ENCODE measurements around the gene GATA1. TPM values are rescaled to one million over a fixed set of nuclear protein-coding genes. Genes with fewer than 3 reads are reported as not detected.

The GATA1 gene
- total RNA-seq (2021; ENCODE audit: unreplicated experiment) (0.23 TPM), Bru-seq, nascent RNA (not detected), BruChase-seq, experiment 1, labeled RNA remaining after a 2-hour chase (not detected), BruChase-seq, experiment 2, labeled RNA remaining after a 6-hour chase (percentile 10 among the genes with signal in this experiment)
- polyA plus RNA-seq (2012; ENCODE audit: insufficient read length) = not detected
- long read RNA-seq = 0 reads

GRCh38 chrX:48786341-48786800 lies at the start of gene GATA1:
GATA1 (plus strand) TSS chrX:48786590; CDS start chrX:48791110, 4,520 bp downstream.
- POLR2A ChIA-PET = no interaction called here
- intact Hi-C loops (cut with micrococcal nuclease; ENCODE audit: unreplicated experiment) = no loop called here
- in situ Hi-C loops (cut with HindIII; ENCODE audit: low pct_unique_long_range_greater_than_20kb, low sequenced_read_pairs) = no loop called here
- TF ChIP-seq TCF7L2 (IDR thresholded peaks at IDR 0.05; ENCODE audit: low read depth, low read length) (no peak), SIN3A (IDR thresholded peaks at IDR 0.05; ENCODE audit: borderline replicate concordance, insufficient read depth, low read depth, low read length) (no peak), POLR2AphosphoS5 (IDR thresholded peaks at IDR 0.05; ENCODE audit: low read depth, low read length) (no peak)
- TF ChIP-seq, protein P1, sequence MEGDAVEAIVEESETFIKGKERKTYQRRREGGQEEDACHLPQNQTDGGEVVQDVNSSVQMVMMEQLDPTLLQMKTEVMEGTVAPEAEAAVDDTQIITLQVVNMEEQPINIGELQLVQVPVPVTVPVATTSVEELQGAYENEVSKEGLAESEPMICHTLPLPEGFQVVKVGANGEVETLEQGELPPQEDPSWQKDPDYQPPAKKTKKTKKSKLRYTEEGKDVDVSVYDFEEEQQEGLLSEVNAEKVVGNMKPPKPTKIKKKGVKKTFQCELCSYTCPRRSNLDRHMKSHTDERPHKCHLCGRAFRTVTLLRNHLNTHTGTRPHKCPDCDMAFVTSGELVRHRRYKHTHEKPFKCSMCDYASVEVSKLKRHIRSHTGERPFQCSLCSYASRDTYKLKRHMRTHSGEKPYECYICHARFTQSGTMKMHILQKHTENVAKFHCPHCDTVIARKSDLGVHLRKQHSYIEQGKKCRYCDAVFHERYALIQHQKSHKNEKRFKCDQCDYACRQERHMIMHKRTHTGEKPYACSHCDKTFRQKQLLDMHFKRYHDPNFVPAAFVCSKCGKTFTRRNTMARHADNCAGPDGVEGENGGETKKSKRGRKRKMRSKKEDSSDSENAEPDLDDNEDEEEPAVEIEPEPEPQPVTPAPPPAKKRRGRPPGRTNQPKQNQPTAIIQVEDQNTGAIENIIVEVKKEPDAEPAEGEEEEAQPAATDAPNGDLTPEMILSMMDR (IDR thresholded peaks at IDR 0.05) = no peak
- TF ChIP-seq, protein P2, sequence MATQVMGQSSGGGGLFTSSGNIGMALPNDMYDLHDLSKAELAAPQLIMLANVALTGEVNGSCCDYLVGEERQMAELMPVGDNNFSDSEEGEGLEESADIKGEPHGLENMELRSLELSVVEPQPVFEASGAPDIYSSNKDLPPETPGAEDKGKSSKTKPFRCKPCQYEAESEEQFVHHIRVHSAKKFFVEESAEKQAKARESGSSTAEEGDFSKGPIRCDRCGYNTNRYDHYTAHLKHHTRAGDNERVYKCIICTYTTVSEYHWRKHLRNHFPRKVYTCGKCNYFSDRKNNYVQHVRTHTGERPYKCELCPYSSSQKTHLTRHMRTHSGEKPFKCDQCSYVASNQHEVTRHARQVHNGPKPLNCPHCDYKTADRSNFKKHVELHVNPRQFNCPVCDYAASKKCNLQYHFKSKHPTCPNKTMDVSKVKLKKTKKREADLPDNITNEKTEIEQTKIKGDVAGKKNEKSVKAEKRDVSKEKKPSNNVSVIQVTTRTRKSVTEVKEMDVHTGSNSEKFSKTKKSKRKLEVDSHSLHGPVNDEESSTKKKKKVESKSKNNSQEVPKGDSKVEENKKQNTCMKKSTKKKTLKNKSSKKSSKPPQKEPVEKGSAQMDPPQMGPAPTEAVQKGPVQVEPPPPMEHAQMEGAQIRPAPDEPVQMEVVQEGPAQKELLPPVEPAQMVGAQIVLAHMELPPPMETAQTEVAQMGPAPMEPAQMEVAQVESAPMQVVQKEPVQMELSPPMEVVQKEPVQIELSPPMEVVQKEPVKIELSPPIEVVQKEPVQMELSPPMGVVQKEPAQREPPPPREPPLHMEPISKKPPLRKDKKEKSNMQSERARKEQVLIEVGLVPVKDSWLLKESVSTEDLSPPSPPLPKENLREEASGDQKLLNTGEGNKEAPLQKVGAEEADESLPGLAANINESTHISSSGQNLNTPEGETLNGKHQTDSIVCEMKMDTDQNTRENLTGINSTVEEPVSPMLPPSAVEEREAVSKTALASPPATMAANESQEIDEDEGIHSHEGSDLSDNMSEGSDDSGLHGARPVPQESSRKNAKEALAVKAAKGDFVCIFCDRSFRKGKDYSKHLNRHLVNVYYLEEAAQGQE (IDR thresholded peaks at IDR 0.05; ENCODE audit: insufficient read depth in 1 of 2, low read depth in 2 of 2, low read length in 1 of 2) = no peak
- no peak for DNase-seq (ENCODE audit: low read depth, low spot score)
- H3K9me3 ChIP-seq (ENCODE audit: control insufficient read depth, insufficient read depth, low read depth, low read length) = no peaks in the 10 kb centered on the region
- no peak within 1 kb of the TSS for H3K4me3 ChIP-seq (ENCODE audit: low read depth in 2 of 2, low read length in 2 of 2)
- no peak within 1 kb of the TSS for H3K27ac ChIP-seq (ENCODE audit: low read length)
- no peak for ATAC-seq
- H3K36me3 ChIP-seq (ENCODE audit: control insufficient read depth, insufficient read depth, low read length) = no peaks in the 10 kb centered on the region
- no peaks in the 10 kb centered on the region for H3K27me3 ChIP-seq (ENCODE audit: control insufficient read depth, insufficient read depth, low read length)
- H3K4me1 ChIP-seq (ENCODE audit: control insufficient read depth, insufficient read depth, low read length) = no peaks in the 10 kb centered on the region
- CTCF ChIA-PET = no interaction called here
- no TSS peak for BruUV-seq (replicated peaks)

DNA sequence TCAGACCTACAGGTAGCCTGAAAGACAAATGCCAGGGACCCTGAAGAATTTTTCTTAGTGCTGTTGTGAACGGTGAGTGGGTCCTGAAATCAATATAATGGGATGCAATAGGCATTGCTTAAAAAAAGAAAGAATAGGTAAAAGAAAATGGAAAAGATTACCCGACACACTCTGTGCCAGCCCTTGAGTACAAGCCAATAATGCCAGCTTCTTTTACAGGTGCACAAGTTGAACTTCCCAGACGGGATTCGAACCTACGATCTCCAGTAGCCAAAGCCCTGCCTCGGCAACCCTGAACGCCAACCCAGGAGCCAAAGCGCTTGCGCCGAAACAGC lies 49.5 kb upstream of the GATA1 start:
- intact Hi-C loops (cut with micrococcal nuclease; ENCODE audit: unreplicated experiment) (no loop called here), in situ Hi-C loops (cut with HindIII; ENCODE audit: low pct_unique_long_range_greater_than_20kb, low sequenced_read_pairs) (no loop called here)
- no TSS peak for BruUV-seq (replicated peaks)
- H3K4me1 ChIP-seq (ENCODE audit: control insufficient read depth, insufficient read depth, low read length) = peaks cover 4% of the 10 kb centered on the region
- H3K27me3 ChIP-seq (ENCODE audit: control insufficient read depth, insufficient read depth, low read length) = no peaks in the 10 kb centered on the region
- H3K4me3 ChIP-seq (ENCODE audit: low read depth in 2 of 2, low read length in 2 of 2) = peak overlapping the region; percentile 58 to 74
- H3K27ac ChIP-seq (ENCODE audit: low read length) = peak overlapping the region; percentile 95
- POLR2A ChIA-PET = interaction anchor here (0.6 kb wide), 1 partner anchor 62 kb away, joined by 3 read pairs; no protein-coding TSS in a partner anchor
- no peak for DNase-seq (ENCODE audit: low read depth, low spot score)
- ATAC-seq = no peak
- H3K36me3 ChIP-seq (ENCODE audit: control insufficient read depth, insufficient read depth, low read length) = no peaks in the 10 kb centered on the region
- CTCF ChIA-PET = no interaction called here
- no peaks in the 10 kb centered on the region for H3K9me3 ChIP-seq (ENCODE audit: control insufficient read depth, insufficient read depth, low read depth, low read length)
- TF ChIP-seq SIN3A (IDR thresholded peaks at IDR 0.05; ENCODE audit: borderline replicate concordance, insufficient read depth, low read depth, low read length) (no peak), POLR2AphosphoS5 (IDR thresholded peaks at IDR 0.05; ENCODE audit: low read depth, low read length) (no peak), TCF7L2 (IDR thresholded peaks at IDR 0.05; ENCODE audit: low read depth, low read length) (no peak)
- TF ChIP-seq, protein P1 (IDR thresholded peaks at IDR 0.05) = no peak
- TF ChIP-seq, protein P2 (IDR thresholded peaks at IDR 0.05; ENCODE audit: insufficient read depth in 1 of 2, low read depth in 2 of 2, low read length in 1 of 2) = no peak
